G401.6 (cell line): Measurements from ENCODE around the gene TACC2.

Source experiments
- FAIRE-seq: peaks from 2 replicates; lab custom pipeline; 2012; peaks lifted over from hg19 to GRCh38; lab: Jason Lieb, UNC

Gene TACC2

DNA sequence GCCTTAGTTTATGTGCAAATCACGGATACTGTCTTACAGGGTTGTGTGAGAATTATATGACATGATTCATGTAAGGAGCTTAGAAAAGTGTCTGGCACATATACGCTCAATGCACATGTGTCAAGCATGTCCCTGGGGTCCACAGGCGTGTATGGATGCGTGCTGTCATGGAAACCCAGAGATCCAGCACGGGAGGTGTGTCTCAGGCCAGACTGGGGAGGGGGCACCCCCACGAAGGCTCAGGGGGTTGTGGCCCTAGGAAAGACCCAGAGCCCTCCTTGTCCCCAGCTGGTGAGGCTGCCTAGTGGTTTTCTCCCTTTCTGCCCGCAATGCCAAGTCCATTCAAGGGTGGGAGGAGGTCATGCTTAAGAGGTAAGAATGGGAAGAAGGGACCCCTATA is 291.2 kb downstream of the TACC2 start:
- FAIRE-seq = no peak

- no peak for FAIRE-seq
Observed at GRCh38 chr10:122281018-122281626, 292.2 kb downstream of the TACC2 start.

DNA sequence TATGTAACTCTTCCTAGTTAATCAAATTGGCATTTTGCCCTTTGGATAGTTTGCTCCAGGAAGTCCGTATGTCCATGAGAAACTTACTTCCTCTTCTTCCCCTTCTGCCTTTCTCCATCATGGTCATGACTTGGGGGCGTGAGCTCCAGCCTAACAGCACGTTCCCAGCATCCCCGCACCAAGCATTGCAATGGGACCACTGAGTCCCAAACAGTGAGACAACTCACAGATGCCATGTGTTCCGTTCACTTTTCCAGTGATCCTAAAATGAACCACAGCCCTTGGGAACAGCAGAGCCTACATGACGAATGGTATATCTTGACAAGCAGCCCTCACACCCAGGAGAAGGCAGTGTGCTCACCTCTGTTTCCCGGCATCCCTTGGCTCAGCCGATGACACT is 292.8 kb downstream of the TACC2 start:
- no peak for FAIRE-seq

GRCh38 chr10:122282253-122282671 is 293.3 kb downstream of the TACC2 start:
- FAIRE-seq = no peak

GRCh38 chr10:122282909-122283308 is 293.9 kb downstream of the TACC2 start:
- no peak for FAIRE-seq

DNA sequence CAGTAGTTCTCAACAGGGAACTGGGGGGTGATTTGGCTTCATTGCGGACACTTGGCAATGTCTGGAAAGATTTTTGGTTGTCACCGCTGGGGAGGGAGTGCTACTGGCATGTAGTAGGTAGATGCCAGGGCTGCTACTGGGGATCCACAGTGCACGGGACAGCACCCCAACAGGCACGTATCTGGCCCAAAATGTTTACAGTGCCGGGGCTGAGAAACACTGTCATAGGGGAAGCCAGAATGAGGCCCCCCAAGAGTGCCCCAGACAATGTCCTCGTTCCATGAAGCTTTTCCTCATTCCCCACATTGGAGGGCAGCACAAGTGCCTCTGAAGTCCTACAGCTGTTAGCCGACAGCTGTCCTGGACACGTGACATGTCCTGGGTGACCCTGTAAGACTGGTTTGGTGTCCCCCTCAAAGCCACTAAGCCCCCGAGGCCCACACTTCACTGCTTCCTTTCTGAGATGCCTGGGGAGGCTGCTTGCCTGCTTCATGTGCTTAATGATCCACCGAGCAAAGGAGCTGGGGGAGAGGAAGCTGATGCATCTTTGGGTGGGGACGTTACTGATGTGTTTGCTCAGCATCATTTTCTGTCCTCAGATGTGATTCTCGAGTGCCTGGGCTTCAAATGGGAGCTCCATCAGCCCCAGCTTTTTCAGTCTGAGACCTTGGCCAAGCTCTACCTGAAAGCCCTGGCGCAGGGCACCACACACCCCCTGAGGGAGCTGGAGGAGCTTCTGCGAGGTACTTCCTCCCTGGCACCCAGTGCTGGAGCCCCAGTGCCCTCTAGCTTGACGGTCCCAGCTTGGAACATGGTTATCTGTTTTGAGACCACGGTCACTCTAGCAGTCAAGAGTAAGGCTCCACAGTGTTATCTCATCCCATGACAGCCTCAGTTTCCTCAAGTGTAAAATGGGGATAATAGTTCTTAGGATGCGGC is 296.8 kb downstream of the TACC2 start:
- no peak for FAIRE-seq

DNA sequence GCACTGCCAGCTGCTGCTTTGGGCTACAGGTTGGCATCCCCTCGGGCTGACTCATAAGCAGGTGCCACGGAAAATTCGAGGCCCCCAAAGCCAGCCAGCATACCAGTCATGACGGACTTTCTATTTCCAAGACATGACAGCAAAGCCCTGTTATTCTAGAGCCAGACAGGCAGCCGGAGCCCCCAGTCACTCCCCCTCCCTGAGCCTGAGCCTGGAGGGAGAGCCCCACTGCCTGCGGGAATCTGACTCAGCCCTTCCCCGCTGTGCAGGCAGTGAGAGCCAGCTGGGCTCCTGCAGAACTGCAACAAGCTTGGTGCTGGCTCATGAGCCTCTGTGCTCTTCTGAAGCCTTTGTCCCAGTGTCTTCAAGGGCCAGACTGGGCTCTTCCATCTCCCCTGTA is 297.9 kb downstream of the TACC2 start:
- no peak for FAIRE-seq

- no peak for FAIRE-seq
Observed at GRCh38 chr10:122287570-122287969, 298.6 kb downstream of the TACC2 start.

DNA sequence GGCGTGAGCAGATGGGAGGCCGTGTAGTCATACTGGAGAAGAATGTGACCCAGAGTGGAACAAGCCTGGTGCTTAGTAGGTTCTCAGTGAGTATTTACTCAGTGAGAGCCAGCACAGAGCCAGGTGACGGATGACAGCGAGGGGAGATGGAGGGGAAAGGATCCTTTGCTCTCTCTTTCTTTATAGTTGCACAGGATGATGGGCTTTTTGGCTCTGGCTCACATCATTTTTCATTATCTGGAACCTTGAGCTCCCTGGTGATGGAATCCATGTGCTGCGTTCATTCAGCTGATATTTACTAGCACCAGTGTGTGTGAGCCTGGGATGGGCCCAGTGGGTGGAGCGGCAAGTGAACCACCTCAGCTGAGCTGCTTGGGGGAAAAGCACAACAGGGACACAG is 299.3 kb downstream of the TACC2 start:
- FAIRE-seq = no peak

- FAIRE-seq = no peak
Observed at GRCh38 chr10:122288917-122289316, 300.0 kb downstream of the TACC2 start.

- no peak for FAIRE-seq
Observed at GRCh38 chr10:122290334-122290733, 301.4 kb downstream of the TACC2 start.

DNA sequence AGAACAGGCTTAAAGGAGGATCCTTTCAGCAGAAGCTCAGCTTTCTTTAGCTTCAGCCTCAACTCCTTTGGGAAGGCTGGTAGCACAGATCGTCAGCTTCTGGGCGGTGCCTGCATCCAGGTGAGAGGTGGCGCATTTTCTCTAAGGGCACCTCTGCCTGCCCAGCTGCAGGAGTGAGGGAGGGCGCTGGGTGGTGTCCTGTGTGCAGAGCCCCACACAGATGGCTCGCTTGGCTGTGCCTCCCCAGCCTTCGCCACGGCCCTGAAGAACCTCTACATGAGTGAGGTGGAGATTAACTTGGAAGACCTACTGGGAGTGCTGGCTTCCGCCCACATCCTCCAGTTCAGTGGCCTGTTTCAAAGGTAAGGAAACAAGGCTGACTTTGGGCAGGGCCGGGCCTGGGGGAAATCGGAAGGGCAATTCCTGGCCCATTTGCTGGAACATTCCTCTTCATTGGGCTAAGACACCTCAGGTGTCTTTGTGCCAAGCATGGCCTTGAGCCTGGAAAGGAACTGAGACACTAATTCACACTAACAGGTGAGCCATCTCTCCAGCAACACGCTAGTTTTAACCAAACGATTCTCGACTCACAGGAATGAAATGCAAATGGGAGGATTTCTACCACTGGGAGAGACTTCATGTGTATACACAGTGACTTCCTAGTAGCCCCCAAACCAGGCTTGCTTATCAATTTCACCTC is 302.0 kb downstream of the TACC2 start:
- FAIRE-seq = no peak

- FAIRE-seq = no peak
Observed at GRCh38 chr10:122291739-122292138, 302.8 kb downstream of the TACC2 start.

GRCh38 chr10:122292376-122292775 is 303.4 kb downstream of the TACC2 start:
- no peak for FAIRE-seq

DNA sequence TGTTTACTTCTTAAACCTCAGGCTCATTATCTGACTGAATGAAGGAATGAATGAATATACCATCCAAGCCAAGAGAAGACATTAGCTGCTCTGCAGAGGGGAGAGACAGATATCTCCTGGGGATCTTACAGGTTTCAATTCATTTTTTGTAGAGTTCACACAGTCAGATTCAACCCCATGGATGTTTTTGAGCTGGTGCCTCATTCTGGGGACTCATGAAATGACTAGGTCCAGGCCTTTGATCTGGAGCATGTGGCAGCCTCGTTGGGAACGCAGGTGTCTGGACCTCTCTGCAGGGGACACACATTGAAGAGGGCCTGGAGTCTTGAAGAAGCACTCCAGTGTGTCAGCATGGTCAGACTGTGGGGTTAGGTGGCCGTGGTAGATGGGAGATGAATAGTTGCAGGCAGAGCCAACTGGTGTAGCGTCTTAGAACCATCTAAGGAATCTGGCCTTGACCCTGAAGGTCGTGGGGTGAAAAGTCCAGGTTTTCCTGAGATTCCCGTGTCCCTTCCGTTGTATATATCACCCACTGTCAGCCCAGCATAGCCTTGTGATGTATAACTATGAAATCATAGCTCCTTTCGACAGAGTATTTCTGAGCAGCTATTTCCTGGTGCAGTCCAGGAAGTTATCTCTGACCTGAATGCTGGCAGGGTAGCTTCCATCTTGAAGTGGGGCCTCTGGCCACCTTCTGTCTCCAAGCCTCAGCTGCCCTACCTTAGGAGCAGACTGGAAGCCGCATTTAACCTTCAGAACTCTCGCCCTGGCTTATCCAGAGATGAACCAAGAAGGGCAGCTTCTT is 304.4 kb downstream of the TACC2 start:
- no peak for FAIRE-seq

DNA sequence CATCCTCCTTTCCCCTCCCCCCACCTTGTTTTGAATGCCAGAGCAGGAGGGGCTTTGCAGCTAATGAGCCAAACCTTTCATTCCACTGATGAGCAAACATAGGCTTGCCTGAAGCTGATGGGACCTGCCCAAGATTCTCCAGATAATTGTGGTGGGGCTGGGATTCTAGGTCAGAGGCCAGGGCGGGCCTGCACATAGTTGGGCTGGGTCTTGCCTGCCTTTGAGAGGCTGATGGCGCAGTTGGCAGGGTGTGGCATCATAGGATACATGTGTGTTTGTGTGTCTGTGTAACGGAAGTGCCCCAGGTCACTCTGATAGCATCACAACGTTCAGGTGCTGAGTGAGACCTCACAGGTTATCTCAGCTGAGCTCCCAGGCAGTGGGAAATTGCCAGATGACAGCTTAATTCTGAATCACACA is 305.0 kb downstream of the TACC2 start:
- no peak for FAIRE-seq

- FAIRE-seq = no peak
Observed at GRCh38 chr10:122294511-122295450, 305.8 kb downstream of the TACC2 start.

DNA sequence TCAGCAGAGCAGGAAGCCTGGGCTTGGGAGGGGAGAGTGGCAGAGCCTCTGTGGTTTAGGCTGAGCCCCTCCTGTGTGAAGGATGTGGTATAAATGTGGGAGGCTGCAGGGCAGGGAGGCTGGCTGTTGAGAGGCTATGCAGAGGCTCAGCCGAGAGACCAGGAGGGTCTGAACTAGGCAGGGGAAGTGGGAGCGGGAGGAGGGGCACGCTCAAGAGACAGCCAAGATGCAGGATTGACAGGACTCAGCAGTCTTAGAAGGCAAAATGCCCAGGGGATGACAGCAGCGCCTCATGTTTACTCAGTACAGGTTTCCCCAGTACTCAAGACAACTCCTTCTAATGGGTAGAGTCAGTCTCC is 306.5 kb downstream of the TACC2 start:
- FAIRE-seq = no peak

DNA sequence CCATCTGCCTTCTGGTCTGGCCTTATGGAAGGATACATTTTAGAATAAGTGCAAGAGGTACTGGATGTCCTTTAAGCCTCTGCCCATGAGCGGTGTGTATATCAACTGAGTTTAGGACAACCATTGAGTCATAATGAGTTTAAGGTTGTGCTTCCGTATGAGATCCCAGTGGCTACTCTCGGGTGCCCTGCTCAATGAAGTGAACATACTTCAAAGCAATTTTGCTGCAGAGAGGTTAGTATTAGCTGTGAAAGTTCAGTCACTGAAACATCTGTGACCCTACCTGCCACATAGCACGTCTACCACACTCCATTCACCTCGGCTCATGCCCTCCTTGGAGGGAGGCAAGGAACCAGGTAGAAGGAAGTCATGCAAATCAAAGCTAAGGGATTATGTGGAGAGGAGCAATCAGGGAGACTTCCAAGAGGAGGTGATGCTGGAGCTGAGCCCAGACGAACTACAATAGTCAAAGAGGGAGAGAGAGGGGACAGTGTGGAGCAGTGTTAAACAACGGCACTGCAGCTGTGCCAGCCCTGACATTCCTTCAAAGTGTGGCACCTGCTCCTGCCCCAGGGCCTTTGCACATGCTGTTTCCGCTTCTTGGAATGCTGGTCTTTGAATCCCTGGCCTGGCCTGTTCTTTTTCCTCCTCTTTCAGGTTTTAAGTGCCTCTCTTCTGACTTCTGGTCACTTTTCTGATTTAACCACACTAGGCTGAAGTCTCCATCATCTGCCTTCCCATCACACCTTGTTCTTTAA is 307.6 kb downstream of the TACC2 start:
- FAIRE-seq = no peak

GRCh38 chr10:122297583-122297982 is 308.6 kb downstream of the TACC2 start:
- no peak for FAIRE-seq
